GM12865 (cell line): Measurements from ENCODE around the gene VPS13D.

Source experiments
- DNase-seq: peaks from one replicate; pipeline ENCODE4 v3.0.0; 2010; ENCODE audit warnings: low read depth
- H3K4me3 ChIP-seq: 2 replicates; pipeline ENCODE4 v1.5.1; 2011; ENCODE audit warnings: mild to moderate bottlenecking, low read depth, low read length, control low read depth
- TF ChIP-seq, protein P1 (sequence below): IDR thresholded peaks from 2 replicates; pipeline ENCODE4 v1.5.1; 2011; ENCODE audit warnings: low read length, control low read depth, low read depth, inconsistent platforms; ENCODE audit not compliant: insufficient read depth; ENCODE audit errors: missing control alignments

VPS13D gene

DNA sequence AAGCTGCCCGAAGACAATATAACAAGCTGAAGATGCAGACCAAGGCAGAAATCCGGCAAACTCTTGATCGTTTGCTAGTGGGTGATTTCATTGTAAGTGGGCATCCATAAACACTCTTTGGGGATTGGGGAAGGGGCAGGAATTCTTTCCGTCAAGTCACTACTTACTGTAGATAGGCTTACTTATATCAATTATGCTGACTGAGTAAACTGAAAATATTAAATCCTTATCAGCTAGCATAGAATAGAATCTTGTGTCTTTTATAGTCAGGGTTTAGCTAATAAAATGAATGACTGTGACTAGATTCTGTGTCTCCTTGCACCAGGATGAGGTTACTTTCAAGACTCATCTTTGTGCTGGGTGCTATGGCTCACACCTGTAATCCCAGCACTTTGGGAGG is 41.2 kb downstream of the VPS13D start:
- no peak overlapping the region for H3K4me3 ChIP-seq
- TF ChIP-seq, protein P1, sequence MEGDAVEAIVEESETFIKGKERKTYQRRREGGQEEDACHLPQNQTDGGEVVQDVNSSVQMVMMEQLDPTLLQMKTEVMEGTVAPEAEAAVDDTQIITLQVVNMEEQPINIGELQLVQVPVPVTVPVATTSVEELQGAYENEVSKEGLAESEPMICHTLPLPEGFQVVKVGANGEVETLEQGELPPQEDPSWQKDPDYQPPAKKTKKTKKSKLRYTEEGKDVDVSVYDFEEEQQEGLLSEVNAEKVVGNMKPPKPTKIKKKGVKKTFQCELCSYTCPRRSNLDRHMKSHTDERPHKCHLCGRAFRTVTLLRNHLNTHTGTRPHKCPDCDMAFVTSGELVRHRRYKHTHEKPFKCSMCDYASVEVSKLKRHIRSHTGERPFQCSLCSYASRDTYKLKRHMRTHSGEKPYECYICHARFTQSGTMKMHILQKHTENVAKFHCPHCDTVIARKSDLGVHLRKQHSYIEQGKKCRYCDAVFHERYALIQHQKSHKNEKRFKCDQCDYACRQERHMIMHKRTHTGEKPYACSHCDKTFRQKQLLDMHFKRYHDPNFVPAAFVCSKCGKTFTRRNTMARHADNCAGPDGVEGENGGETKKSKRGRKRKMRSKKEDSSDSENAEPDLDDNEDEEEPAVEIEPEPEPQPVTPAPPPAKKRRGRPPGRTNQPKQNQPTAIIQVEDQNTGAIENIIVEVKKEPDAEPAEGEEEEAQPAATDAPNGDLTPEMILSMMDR: no peak
- DNase-seq: no peak

- no peak for DNase-seq
- H3K4me3 ChIP-seq: no peak overlapping the region
- TF ChIP-seq, protein P1: no peak
These were observed 42.9 kb downstream of the VPS13D start for GRCh38 chr1:12272770-12273169.

DNA sequence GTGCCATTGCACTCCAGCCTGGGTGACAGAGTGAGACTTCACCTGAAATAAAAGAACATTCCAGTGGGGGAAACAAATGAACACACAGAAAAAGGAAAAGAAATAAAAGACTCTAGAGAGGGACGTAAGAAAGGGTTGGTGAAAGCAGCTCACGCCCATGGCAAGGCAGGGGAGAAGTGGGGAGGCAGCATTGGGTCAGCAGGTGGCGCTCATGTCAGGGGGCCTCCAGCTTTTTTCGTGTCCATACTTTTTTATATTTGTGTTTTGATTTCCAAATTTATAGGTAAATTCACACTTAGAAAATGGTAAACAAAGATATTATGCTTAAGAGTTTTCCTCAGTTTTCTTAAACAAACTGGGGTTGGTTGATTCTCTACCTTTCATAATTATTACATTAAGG is 45.5 kb downstream of the VPS13D start:
- DNase-seq: peak; percentile 26
- TF ChIP-seq, protein P1: peak; percentile 67
- H3K4me3 ChIP-seq: no peak overlapping the region

GRCh38 chr1:12276225-12276624 is 46.4 kb downstream of the VPS13D start:
- TF ChIP-seq, protein P1: peak; percentile 53
- H3K4me3 ChIP-seq: no peak overlapping the region
- DNase-seq: peak; percentile 62

- TF ChIP-seq, protein P1: no peak
These were observed 49.2 kb downstream of the VPS13D start for GRCh38 chr1:12279003-12279402.

DNA sequence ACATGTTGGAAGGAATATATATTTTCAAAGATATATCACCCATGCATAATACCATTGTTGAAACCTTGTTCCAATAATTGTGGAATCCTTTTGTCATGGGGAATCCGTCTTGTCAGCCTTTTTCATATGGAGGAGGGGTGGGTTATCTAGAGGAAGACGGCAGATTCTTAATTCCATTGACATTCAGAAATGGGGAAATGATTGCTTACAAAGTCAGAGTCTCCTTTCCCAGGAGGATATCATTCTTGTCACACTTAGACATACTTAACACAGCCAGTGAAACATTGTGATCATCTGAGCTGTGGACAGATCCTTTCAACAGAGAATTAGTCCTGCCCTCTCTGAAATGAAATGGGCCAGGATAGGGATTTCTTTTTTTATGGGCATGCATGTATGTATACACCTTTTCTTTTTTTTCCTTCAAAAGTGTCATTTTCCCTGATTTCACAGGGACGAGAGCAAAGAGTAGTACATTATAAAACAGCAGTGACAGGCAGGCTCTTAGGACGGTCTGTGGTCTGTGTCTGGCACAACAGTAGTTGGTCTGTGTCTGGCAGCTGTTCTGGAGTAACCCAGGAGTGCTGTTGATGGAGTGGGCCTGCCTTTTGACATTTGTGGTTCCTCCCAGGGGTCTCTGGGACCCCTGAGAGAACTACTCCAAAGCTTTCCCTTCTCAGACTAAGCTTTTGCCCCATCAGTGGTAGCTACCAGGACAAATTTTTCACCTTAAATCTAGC is 50.1 kb downstream of the VPS13D start:
- no peak for DNase-seq

More at GRCh38 chr1:12279003-12279402, 49.2 kb downstream of the VPS13D start:
- H3K4me3 ChIP-seq: no peak overlapping the region
- no peak for DNase-seq

More for the DNA sequence above, 50.1 kb downstream of the VPS13D start:
- TF ChIP-seq, protein P1: no peak
- no peak overlapping the region for H3K4me3 ChIP-seq
